Loucy (cell line): ENCODE data around the gene VPS18.

Experiments
- CTCF ChIP-seq: fragments of 200-600 bp; sonication (generic); conservative IDR thresholded peaks from 2 replicates; pipeline ENCODE4 v1.5.1; 2014; ENCODE audit warnings: mild to moderate bottlenecking, antibody characterized with exemption, low read length
- EZH2phosphoT487 ChIP-seq: fragments of 200-600 bp; IDR thresholded peaks from 2 replicates; pipeline ENCODE4 v1.6.1; 2018; ENCODE audit warnings: antibody characterized with exemption, mild to moderate bottlenecking, moderate library complexity, borderline replicate concordance

- TF ChIP-seq CTCF = no peak
- TF ChIP-seq EZH2phosphoT487 = no peak
Measured at GRCh38 chr15:40918799-40919392, 24.6 kb downstream of the VPS18 start.
